K562 (cell line): ENCODE data around the gene TP53BP1. TPM values are rescaled to one million over a fixed set of nuclear protein-coding genes. Genes with fewer than 3 reads are reported as not detected.
A peak's percentile ranks its signal among the peaks of the same experiment; 100 is the strongest.
"Not testable (repeated sequence)": the region's sequence is repeated elsewhere in the genome, so short reads cannot be mapped to it uniquely, and the experiment has no call there.

Experiments used
- ATAC-seq: fragments of 200-7000 bp; cut with Tn5 transposase; 3 replicates; pipeline ENCODE4 v1.9.1; 2020; ENCODE audit warnings: moderate library complexity
- BruUV-seq: library from RNA; stranded (reverse); fragments of 400-500 nt; replicated peaks from 2 replicates; lab custom pipeline; 2021; lab: Mats Ljungman, UMichigan
- CTCF ChIA-PET: fragments of 300-600 bp; formaldehyde crosslinking; extraction: SDS; loops from one replicate; lab custom pipeline; 2021; ENCODE audit warnings: low intra/inter-chr PET ratio; lab: Yijun Ruan, JAX
- POLR2A ChIA-PET: fragments of 300-600, 350-650 bp; sonication (Branson Sonifier 250); formaldehyde crosslinking; extraction: SDS; loops from one replicate; lab custom pipeline; 2021; ENCODE audit warnings: antibody characterized with exemption, inconsistent platforms; lab: Yijun Ruan, JAX
- DNase-seq, 4 experiments: peaks; one replicate each; pipeline versions ENCODE4 v3.0.0 to v3.0.0-alpha.2; 2011 to 2018; ENCODE audit warnings: low spot score in 3 of 4, mixed read lengths in 3 of 4; ENCODE audit errors: extremely low read depth in 1 of 4
- FAIRE-seq: peaks from 2 replicates; lab custom pipeline; 2011; peaks lifted over from hg19 to GRCh38; lab: Jason Lieb, UNC
- H2AFZ ChIP-seq: 2 replicates; pipeline ENCODE4 v1.6.0; 2011; ENCODE audit warnings: low read depth, low read length, control low read depth, inconsistent platforms
- H3K27ac ChIP-seq: fragments of 200-600 bp; 3 replicates; pipeline ENCODE4 v1.8.0; 2011; ENCODE audit warnings: low read depth, mild to moderate bottlenecking, control low read depth, inconsistent platforms, low read length, moderate library complexity, mixed read lengths; ENCODE audit errors: extremely low read depth
- H3K27me3 ChIP-seq, 2 experiments: fragments of 300-600 bp in 1 of 2; 2 replicates in 1 of 2; 3 replicates in 1 of 2; pipeline versions ENCODE4 v1.6.0 to v1.8.0; 2011; ENCODE audit warnings: inconsistent platforms in 2 of 2, low read length in 2 of 2, mild to moderate bottlenecking in 1 of 2, mixed read lengths in 1 of 2, moderate library complexity in 1 of 2; ENCODE audit not compliant: control insufficient read depth in 2 of 2, insufficient read depth in 2 of 2
- H3K36me3 ChIP-seq: fragments of 300-600 bp; 3 replicates; pipeline ENCODE4 v1.8.0; 2011; ENCODE audit warnings: mild to moderate bottlenecking, low read length, inconsistent platforms; ENCODE audit not compliant: control insufficient read depth, insufficient read depth
- H3K4me1 ChIP-seq, 2 experiments: fragments of 200-600 bp in 1 of 2; replicated peaks in 1 of 2; 2 replicates in 1 of 2; 3 replicates in 1 of 2; pipeline versions ENCODE4 v1.5.1 to v1.8.0; 2011; ENCODE audit warnings: inconsistent platforms in 2 of 2, low read length in 2 of 2, mild to moderate bottlenecking in 1 of 2, mixed read lengths in 1 of 2, moderate library complexity in 1 of 2; ENCODE audit not compliant: control insufficient read depth in 2 of 2, insufficient read depth in 2 of 2
- H3K4me2 ChIP-seq: 2 replicates; pipeline ENCODE4 v1.6.1; 2011; ENCODE audit warnings: low read length, control low read depth, inconsistent platforms, mixed read lengths; ENCODE audit not compliant: insufficient read depth
- H3K4me3 ChIP-seq: fragments of 200-600 bp; sonication (generic), shearing (Covaris generic); 2 replicates; pipeline ENCODE4 v1.5.1; 2016; ENCODE audit warnings: control low read depth, inconsistent platforms
- H3K79me2 ChIP-seq: fragments of 200-600 bp; 3 replicates; pipeline ENCODE4 v1.8.0; 2011; ENCODE audit warnings: low read length, inconsistent platforms; ENCODE audit not compliant: control insufficient read depth, insufficient read depth
- H3K9ac ChIP-seq, 2 experiments: 2 replicates each; pipeline versions ENCODE4 v1.6.0 to v1.6.1; 2011; ENCODE audit warnings: low read depth in 2 of 2, low read length in 2 of 2, control low read depth in 1 of 2, inconsistent platforms in 1 of 2, mild to moderate bottlenecking in 1 of 2, mixed read lengths in 1 of 2; ENCODE audit not compliant: insufficient read depth in 1 of 2
- H3K9me1 ChIP-seq: one replicate; pipeline ENCODE4 v1.6.0; 2011; ENCODE audit warnings: inconsistent platforms, mild to moderate bottlenecking, low read length, moderate library complexity; ENCODE audit not compliant: control insufficient read depth, insufficient read depth
- H3K9me3 ChIP-seq: replicated peaks from 2 replicates; pipeline ENCODE4 v1.5.1; 2011; ENCODE audit warnings: low read depth, low read length, inconsistent platforms; ENCODE audit not compliant: control insufficient read depth, insufficient read depth
- H4K20me1 ChIP-seq: replicated peaks from 2 replicates; pipeline ENCODE4 v1.6.1; 2011; ENCODE audit warnings: low read length, inconsistent platforms, mixed read lengths; ENCODE audit not compliant: control insufficient read depth, insufficient read depth
- CEBPZ ChIP-seq: fragments of 150-350 bp; IDR thresholded peaks from 2 replicates; pipeline ENCODE4 v1.6.1; 2014; ENCODE audit warnings: low read depth, mild to moderate bottlenecking, low read length, borderline replicate concordance
- MAFG ChIP-seq: fragments of 450-650 bp; conservative IDR thresholded peaks from 2 replicates; pipeline ENCODE4 v1.6.1; 2016; ENCODE audit warnings: missing genetic modification characterization, missing compliant biosample characterization
- ZNF146 ChIP-seq: IDR thresholded peaks from one replicate; pipeline ENCODE4 v1.6.1; 2018; ENCODE audit warnings: missing compliant biosample characterization; ENCODE audit not compliant: unreplicated experiment
- WGBS: fragments of 100-300 bp; shearing (Covaris generic); methylation state at CpG from one replicate; pipeline ENCODE4 v1.1.6; 2016; ENCODE audit warnings: low coverage, mixed read lengths; ENCODE audit not compliant: insufficient coverage; ENCODE audit errors: missing lambda C conversion rate; 5-methylcytosine and 5-hydroxymethylcytosine counted together
- in situ Hi-C: fragments of 300-500 bp; cut with MboI; formaldehyde crosslinking; loops from 4 replicates; pipeline ENCODE4 v1.15.0; 2018; ENCODE audit warnings: inconsistent platforms, mixed read lengths
- intact Hi-C: fragments of 100-400 bp; cut with micrococcal nuclease; formaldehyde crosslinking; loops from 2 replicates; pipeline ENCODE4 v1.14.2; 2022
- polyA plus RNA-seq, 8 experiments: library from polyadenylated mRNA; depleted of rRNA in 4 of 8; stranded (reverse) in 5 of 8; unstranded in 3 of 8; fragments of >200 nt; fragmentation: Nextera tagmentation in 2 of 8; fragmentation: Illumina TruSeq in 1 of 8; extraction: Ambion mirVana in 2 of 8; extraction: Trizol in 1 of 8; gene quantifications; 2 replicates each; pipeline versions ENCODE4 v1.2.1 to v1.2.3, GENCODE V29; 2011 to 2014; ENCODE audit warnings: inconsistent platforms in 1 of 8, missing spikeins in 1 of 8
- total RNA-seq, 7 experiments: library from RNA; depleted of rRNA in 6 of 7; stranded (reverse); fragments of >200 nt in 6 of 7; fragmentation: Illumina TruSeq in 2 of 7; extraction: Trizol in 2 of 7; gene quantifications; 2 replicates each; pipeline versions ENCODE4 v1.2.1 to v1.2.3, GENCODE V29; 2011 to 2021; ENCODE audit warnings: low replicate concordance in 1 of 7

The TP53BP1 gene
- total and polyA plus RNA-seq, 9 of the 15 experiments (the other 6 are each of a cell fraction or from before 2014, with no cell fraction given): 5.7 to 63.3 (median 30.9) TPM

- TF ChIP-seq CEBPZ (no peak), MAFG (tag) (0 out of 2 replicates have a peak, but pooled peaks have one; percentile 16)
Measured at GRCh38 chr15:43402255-43402654, 90.7 kb downstream of the TP53BP1 start (continued).

GRCh38 chr15:43393592-43393991 is 99.4 kb downstream of the TP53BP1 start:
- intact Hi-C loops, FAIRE-seq, H3K4me1 ChIP-seq, H3K9me3 ChIP-seq, CTCF ChIA-PET, BruUV-seq, H3K9ac ChIP-seq, H3K4me3 ChIP-seq, H3K27me3 ChIP-seq, H3K9me1 ChIP-seq, DNase-seq, H2AFZ ChIP-seq, in situ Hi-C loops, H4K20me1 ChIP-seq, H3K79me2 ChIP-seq, POLR2A ChIA-PET, ATAC-seq, H3K27ac ChIP-seq, H3K4me2 ChIP-seq: not testable (repeated sequence)
- H3K36me3 ChIP-seq: peaks cover 72% of the 10 kb centered on the region
- TF ChIP-seq ZNF146 (CRISPR knock-in tag): peak; percentile 28
- WGBS: 100% methylated on average over 6 of the region's 6 CpGs
